Stimulated activated CD8-positive, alpha-beta memory T cell treated with anti-CD3 and anti-CD28 coated beads, Interleukin-15, amount 100 ng/mL, for 4 hours (primary cell): Measurements from ENCODE around the gene ZNF550.

Source experiments
- DNase-seq, 2 donors: peaks; one replicate each; pipeline ENCODE4 v3.0.0-alpha.2; 2020; ENCODE audit warnings: low read depth in 2 of 2

Gene ZNF550

GRCh38 chr19:57559404-57560025 is at the start of gene ZNF550:
Gene ZNF550 (minus strand): TSS chr19:57559863. CDS start chr19:57559682, 181 bp downstream.
- peak; percentile 77 to 78 for DNase-seq

- DNase-seq = no peak
Observed at GRCh38 chr19:57606931-57607330, 47.3 kb upstream of the ZNF550 start.

- DNase-seq = peak; percentile 73 to 75
Observed at GRCh38 chr19:57599761-57600383, 40.2 kb upstream of the ZNF550 start, which contains the start of gene ZNF530. Gene ZNF530 (plus strand): TSS chr19:57599885. CDS start chr19:57604346, 4,461 bp downstream.

- DNase-seq = no peak
Observed at GRCh38 chr19:57599377-57599760, 39.7 kb upstream of the ZNF550 start.

GRCh38 chr19:57587529-57587928 is 27.9 kb upstream of the ZNF550 start:
- DNase-seq = no peak

GRCh38 chr19:57583521-57584416 is 24.1 kb upstream of the ZNF550 start, which contains the start of gene ZIK1:
Gene ZIK1 (plus strand): TSS chr19:57584145. CDS start chr19:57584357, 212 bp downstream.
- DNase-seq = peak; percentile 74 to 81

- no peak for DNase-seq
Observed at GRCh38 chr19:57583104-57583520, 23.4 kb upstream of the ZNF550 start.

- peak; percentile 86 to 95 for DNase-seq
Observed at GRCh38 chr19:57578487-57579205, 19.0 kb upstream of the ZNF550 start, which contains the start of gene ZNF416. Gene ZNF416 (minus strand): TSS chr19:57578911. CDS start chr19:57578704, 207 bp downstream.

GRCh38 chr19:57576661-57577060 is 17.0 kb upstream of the ZNF550 start:
- DNase-seq = no peak

GRCh38 chr19:57572415-57572947 is 12.8 kb upstream of the ZNF550 start:
- no peak for DNase-seq

GRCh38 chr19:57570707-57571106 is 11.0 kb upstream of the ZNF550 start:
- no peak for DNase-seq

- DNase-seq = no peak
Observed at GRCh38 chr19:57566396-57567265, 7.0 kb upstream of the ZNF550 start.

GRCh38 chr19:57563547-57563946 is 3.9 kb upstream of the ZNF550 start:
- DNase-seq = no peak

GRCh38 chr19:57560049-57560491 is 407 bp upstream of the ZNF550 start:
- DNase-seq = no peak

- DNase-seq = no peak
Observed at GRCh38 chr19:57559008-57559403, 657 bp downstream of the ZNF550 start.

GRCh38 chr19:57558525-57558924 is 1.1 kb downstream of the ZNF550 start:
- no peak for DNase-seq

GRCh38 chr19:57557659-57558058 is 2.0 kb downstream of the ZNF550 start:
- DNase-seq = no peak

GRCh38 chr19:57552432-57552831 is 7.2 kb downstream of the ZNF550 start:
- no peak for DNase-seq

GRCh38 chr19:57546513-57546912 is 13.2 kb downstream of the ZNF550 start:
- no peak for DNase-seq

GRCh38 chr19:57537953-57538547 is 21.6 kb downstream of the ZNF550 start:
- no peak for DNase-seq
